ENCODE measurements around the gene SIGLEC15. TPM values are rescaled to one million over a fixed set of nuclear protein-coding genes. Genes with fewer than 3 reads are reported as not detected.

The SIGLEC15 gene
- total RNA-seq, 1 experiment from 2014 or later, result 0.13 TPM

DNA sequence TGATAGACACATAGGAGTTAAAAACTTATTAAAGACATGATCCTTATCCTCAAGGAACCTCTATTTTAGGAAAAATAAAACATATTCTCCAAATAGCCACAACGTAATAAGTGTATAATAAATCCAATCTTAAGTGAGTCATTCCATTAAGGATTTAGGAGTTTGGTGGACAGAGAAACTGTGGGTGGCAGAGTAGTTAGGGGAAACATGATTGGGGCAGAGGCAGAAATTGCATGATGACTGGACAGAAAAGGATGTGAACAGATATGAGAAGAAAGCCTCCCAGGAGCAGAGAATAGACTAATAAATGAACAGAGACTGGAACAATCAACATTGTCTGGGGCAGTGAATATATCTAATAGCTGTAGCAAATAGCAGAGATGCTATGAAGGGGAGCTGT is 48.1 kb upstream of the SIGLEC15 start:
- Mint-ChIP-seq H3K36me3 (ENCODE audit: insufficient read depth in 1 of 3, low read depth in 3 of 3) (peaks cover 0 to 4% (median 0%) of the 10 kb centered on the region in 3 experiments; a peak in 3 of 7 replicates), H3K4me3 (no peak overlapping the region), H3K4me1 (peaks cover under 1 to 4% of the 10 kb centered on the region in 2 experiments; a peak in 3 of 4 replicates), H3K27ac (no peak overlapping the region), H3K9me3 (peaks cover 2% of the 10 kb centered on the region in 2 experiments; a peak in 2 of 5 replicates), H3K27me3 (ENCODE audit: low read depth) (no peaks in the 10 kb centered on the region; the same call in 1 of the 2 replicates)
- H4K20me1 ChIP-seq (ENCODE audit: control insufficient read depth, insufficient read depth, insufficient read length), result no peaks in the 10 kb centered on the region
- H3K79me1 ChIP-seq (ENCODE audit: insufficient read depth, low read depth, low read length, poor library complexity, severe bottlenecking), result no peaks in the 10 kb centered on the region
- no peaks in the 10 kb centered on the region for H3K79me2 ChIP-seq (ENCODE audit: insufficient read depth, low read length)
- no peak overlapping the region for H3T11ph ChIP-seq (ENCODE audit: low read length)
- WGBS (ENCODE audit: extremely low coverage, insufficient read length, low lambda C conversion rate), result no CpG with 5 or more reads among the region's 1 CpG
- no peak overlapping the region for H3K56ac ChIP-seq (ENCODE audit: insufficient read length, low read depth, low read length)
- H3K9ac ChIP-seq (ENCODE audit: extremely low read depth, insufficient read length, low read length), result no peak overlapping the region
- DNase-seq, result no peak
- no peak overlapping the region for H4K5ac ChIP-seq (ENCODE audit: insufficient read length, low read depth, low read length)
- H3K14ac ChIP-seq (ENCODE audit: insufficient read depth, low read length), result no peak overlapping the region
- no peak overlapping the region for H2BK12ac ChIP-seq (ENCODE audit: insufficient read length, low read depth, low read length)
- no peak overlapping the region for H2BK20ac ChIP-seq (ENCODE audit: low read depth, low read length, poor library complexity, severe bottlenecking)
- no peak overlapping the region for H4K8ac ChIP-seq (replicated peaks; ENCODE audit: insufficient read length, low read depth, low read length)
- no peak overlapping the region for H2BK15ac ChIP-seq (ENCODE audit: low read depth, low read length)
- no peak overlapping the region for H2BK120ac ChIP-seq (ENCODE audit: low read depth, low read length, poor library complexity, severe bottlenecking)
- H3K4me1 ChIP-seq (ENCODE audit: insufficient read depth, low read length), result no peaks in the 10 kb centered on the region; the same call in 1 of the 2 replicates
- H3K18ac ChIP-seq (ENCODE audit: insufficient read length, low read depth, low read length), result no peak overlapping the region
- no peak overlapping the region for H3K27ac ChIP-seq (ENCODE audit: insufficient read length, low read depth, low read length)
- H3K4me2 ChIP-seq (ENCODE audit: insufficient read depth, insufficient read length, low read length), result no peak overlapping the region
- no peak overlapping the region for H3K4ac ChIP-seq (ENCODE audit: low read depth, low read length)
- no peak overlapping the region for H2BK5ac ChIP-seq (ENCODE audit: insufficient read length, low read length)
- H3K9me3 ChIP-seq (ENCODE audit: control insufficient read depth, low read depth, low read length), result no peaks in the 10 kb centered on the region
- H3K23ac ChIP-seq (ENCODE audit: insufficient read length, low read depth, low read length), result no peak overlapping the region
- no peak overlapping the region for H4K91ac ChIP-seq (ENCODE audit: insufficient read length, low read depth, low read length)
- H2AK5ac ChIP-seq (ENCODE audit: insufficient read length, low read length), result no peak overlapping the region
- H3K23me2 ChIP-seq (ENCODE audit: insufficient read length, low read depth, low read length, poor library complexity, severe bottlenecking), result no peaks in the 10 kb centered on the region
- TF ChIP-seq, protein P1, sequence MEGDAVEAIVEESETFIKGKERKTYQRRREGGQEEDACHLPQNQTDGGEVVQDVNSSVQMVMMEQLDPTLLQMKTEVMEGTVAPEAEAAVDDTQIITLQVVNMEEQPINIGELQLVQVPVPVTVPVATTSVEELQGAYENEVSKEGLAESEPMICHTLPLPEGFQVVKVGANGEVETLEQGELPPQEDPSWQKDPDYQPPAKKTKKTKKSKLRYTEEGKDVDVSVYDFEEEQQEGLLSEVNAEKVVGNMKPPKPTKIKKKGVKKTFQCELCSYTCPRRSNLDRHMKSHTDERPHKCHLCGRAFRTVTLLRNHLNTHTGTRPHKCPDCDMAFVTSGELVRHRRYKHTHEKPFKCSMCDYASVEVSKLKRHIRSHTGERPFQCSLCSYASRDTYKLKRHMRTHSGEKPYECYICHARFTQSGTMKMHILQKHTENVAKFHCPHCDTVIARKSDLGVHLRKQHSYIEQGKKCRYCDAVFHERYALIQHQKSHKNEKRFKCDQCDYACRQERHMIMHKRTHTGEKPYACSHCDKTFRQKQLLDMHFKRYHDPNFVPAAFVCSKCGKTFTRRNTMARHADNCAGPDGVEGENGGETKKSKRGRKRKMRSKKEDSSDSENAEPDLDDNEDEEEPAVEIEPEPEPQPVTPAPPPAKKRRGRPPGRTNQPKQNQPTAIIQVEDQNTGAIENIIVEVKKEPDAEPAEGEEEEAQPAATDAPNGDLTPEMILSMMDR (conservative IDR thresholded peaks at IDR 0.05), result no peak
- H3K27me3 ChIP-seq (ENCODE audit: insufficient read depth, low read length), result no peaks in the 10 kb centered on the region
- no peak overlapping the region for H2AFZ ChIP-seq (ENCODE audit: low read length)

Measured in H9 (cell line).